T1000 (cell line): ENCODE measurements around the gene IRF2.

ENCODE experiments used
- DNase-seq: peaks from one replicate; lab custom pipeline; 2025; ENCODE audit warnings: mixed read lengths; lab: John Stamatoyannopoulos, UW

The IRF2 gene

GRCh38 chr4:184450743-184451535 is 23.4 kb downstream of the IRF2 start:
- no peak for DNase-seq

GRCh38 chr4:184450045-184450444 is 24.3 kb downstream of the IRF2 start:
- DNase-seq = no peak

GRCh38 chr4:184448821-184449220 is 25.5 kb downstream of the IRF2 start:
- DNase-seq = no peak

GRCh38 chr4:184448141-184448540 is 26.2 kb downstream of the IRF2 start:
- DNase-seq = no peak

- DNase-seq = no peak
Observed at GRCh38 chr4:184447664-184448063, 26.7 kb downstream of the IRF2 start.

- DNase-seq = no peak
Observed at GRCh38 chr4:184446132-184446658, 28.2 kb downstream of the IRF2 start.

- no peak for DNase-seq
Observed at GRCh38 chr4:184444953-184445309, 29.4 kb downstream of the IRF2 start.

- DNase-seq = no peak
Observed at GRCh38 chr4:184444215-184444952, 30.0 kb downstream of the IRF2 start.

GRCh38 chr4:184443318-184443717 is 31.0 kb downstream of the IRF2 start:
- DNase-seq = no peak

- no peak for DNase-seq
Observed at GRCh38 chr4:184442314-184442635, 32.1 kb downstream of the IRF2 start.

GRCh38 chr4:184441461-184442313 is 32.7 kb downstream of the IRF2 start:
- no peak for DNase-seq

GRCh38 chr4:184440595-184441358 is 33.6 kb downstream of the IRF2 start:
- DNase-seq = no peak

- DNase-seq = no peak
Observed at GRCh38 chr4:184439856-184440594, 34.3 kb downstream of the IRF2 start.

- no peak for DNase-seq
Observed at GRCh38 chr4:184439386-184439785, 35.0 kb downstream of the IRF2 start.

GRCh38 chr4:184438375-184438774 is 36.0 kb downstream of the IRF2 start:
- no peak for DNase-seq

- no peak for DNase-seq
Observed at GRCh38 chr4:184437565-184438265, 36.6 kb downstream of the IRF2 start.

- DNase-seq = no peak
Observed at GRCh38 chr4:184434501-184435066, 39.8 kb downstream of the IRF2 start.

GRCh38 chr4:184434021-184434420 is 40.3 kb downstream of the IRF2 start:
- DNase-seq = no peak

GRCh38 chr4:184433258-184433892 is 41.0 kb downstream of the IRF2 start:
- no peak for DNase-seq
